T47D (cell line): ENCODE results near the gene MORC2.

ENCODE experiments used
- DNase-seq, 2 experiments: peaks; one replicate each; pipeline versions ENCODE4 v3.0.0 to v3.0.0-alpha.2; 2011 to 2012; ENCODE audit warnings: low read depth in 1 of 2, low spot score in 1 of 2
- JUND ChIP-seq: IDR thresholded peaks from 2 replicates; pipeline ENCODE4 v1.6.1; 2012; ENCODE audit warnings: low read depth
- in situ Hi-C: cut with HindIII; loops from 2 replicates; pipeline ENCODE4 v1.10.0; 2016; ENCODE audit warnings: low sequenced_read_pairs, low pct_unique_long_range_greater_than_20kb

The MORC2 gene

GRCh38 chr22:30877662-30878515 lies 90.7 kb downstream of the MORC2 start:
- no peak for TF ChIP-seq JUND

DNA sequence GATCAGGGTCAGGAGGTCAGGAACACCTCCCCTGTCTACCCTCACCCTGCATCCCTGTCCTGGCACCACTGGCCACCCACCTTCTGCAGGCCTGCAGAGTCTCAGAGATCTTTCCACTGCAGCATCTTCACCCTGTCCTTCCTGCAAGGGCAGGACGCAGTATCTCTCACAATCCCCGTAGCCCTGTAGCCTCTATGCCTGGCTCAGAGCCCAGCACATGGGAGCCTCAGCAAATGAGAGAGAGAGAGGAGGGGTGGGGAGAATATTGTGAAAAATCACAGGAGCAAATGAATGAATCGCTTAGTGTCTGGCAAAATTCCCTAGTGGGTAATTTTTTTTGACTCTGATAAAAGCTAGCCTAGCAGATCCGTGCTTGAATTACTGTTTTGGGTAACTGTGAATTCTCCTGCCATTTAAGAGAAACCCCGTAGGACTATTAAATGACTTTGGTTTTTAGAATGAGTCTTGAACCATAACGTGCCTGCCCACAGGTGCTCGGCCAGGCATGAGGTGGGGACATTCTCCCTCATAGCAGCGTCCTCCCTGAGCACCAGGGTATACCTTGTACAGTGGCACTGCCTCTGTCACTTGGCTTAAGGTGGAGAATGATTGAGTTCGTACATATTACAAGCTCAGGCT lies 91.5 kb downstream of the MORC2 start:
- TF ChIP-seq JUND, result no peak
- no peak for DNase-seq
- in situ Hi-C loops, result no loop called here

More at GRCh38 chr22:30877662-30878515, 90.7 kb downstream of the MORC2 start:
- in situ Hi-C loops, result no loop called here
- DNase-seq, result no peak

DNA sequence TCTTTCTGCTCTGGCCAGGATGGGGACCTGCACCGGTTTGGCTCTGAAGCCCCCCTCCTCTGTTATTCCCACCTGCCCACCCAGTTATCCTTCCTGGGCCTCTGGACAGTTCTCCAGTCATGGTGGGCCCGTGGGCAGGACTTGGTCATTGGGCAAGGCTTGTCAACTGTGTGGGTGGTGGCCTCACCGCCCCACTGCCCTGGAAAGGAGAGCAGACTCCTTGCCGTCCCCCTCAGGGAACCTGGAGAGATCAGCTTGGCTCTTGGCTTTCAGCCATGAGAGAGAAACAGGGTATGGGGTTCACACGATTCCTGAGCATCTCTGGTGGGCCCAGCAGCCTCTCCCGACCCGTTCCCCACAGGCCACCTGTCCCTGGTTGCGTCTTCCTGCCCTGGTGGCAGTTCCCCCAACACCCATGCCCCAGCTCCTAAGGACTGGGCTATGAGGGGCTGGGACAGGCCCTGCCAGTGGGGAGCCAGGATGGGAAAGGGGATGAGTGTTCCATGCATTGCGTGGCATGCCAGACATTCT lies 92.3 kb downstream of the MORC2 start:
- in situ Hi-C loops, result no loop called here

DNA sequence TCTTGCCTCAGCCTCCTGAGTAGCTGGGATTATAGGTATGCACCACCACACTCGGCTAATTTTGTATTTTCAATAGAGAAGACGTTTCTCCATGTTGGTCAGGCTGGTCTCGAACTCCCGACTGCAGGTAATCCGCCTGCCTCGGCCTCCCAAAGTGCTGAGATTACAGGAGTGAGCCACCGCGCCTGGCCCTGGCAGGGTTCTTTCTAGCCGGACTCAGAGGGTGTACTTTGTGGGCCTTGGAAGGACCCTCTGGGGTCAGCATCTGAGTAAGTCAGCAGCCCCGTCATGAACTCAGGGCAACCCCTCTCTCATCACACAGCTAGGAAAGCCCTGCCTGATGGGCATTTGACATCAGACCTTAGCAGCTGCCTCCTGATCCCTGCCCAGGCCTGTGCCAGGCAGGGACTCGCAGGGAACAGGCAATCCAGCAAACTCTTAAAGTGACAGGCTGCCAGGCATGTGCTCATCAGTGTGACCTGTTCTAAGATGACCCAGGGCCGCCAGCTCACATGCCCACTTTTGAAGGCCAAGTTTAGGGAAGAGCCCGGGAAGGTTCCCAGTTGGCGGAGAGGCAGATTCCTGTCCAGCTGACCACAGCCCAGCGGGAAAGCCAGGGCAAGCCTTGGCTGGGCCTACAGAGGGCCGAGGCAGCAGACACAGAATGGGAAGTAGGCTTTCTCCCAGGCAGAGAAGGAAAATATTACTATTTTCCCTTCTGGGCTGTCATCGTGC lies 92.9 kb downstream of the MORC2 start:
- TF ChIP-seq JUND, result no peak
- DNase-seq, result no peak
- in situ Hi-C loops, result no loop called here

More for the DNA sequence above, 92.3 kb downstream of the MORC2 start:
- TF ChIP-seq JUND, result no peak
- no peak for DNase-seq
